Mammary epithelial cell (primary cell): Measurements from ENCODE around the gene PDGFB.

Source experiments
- EZH2 ChIP-seq: IDR thresholded peaks from 2 replicates; pipeline ENCODE4 v1.6.1; 2012; ENCODE audit warnings: low read length, inconsistent platforms, borderline replicate concordance
- TF ChIP-seq, protein P1 (sequence below), 2 donors: IDR thresholded peaks in 1 of 2; conservative IDR thresholded peaks in 1 of 2; 2 replicates each; pipeline ENCODE4 v1.5.1; 2011 to 2012; ENCODE audit warnings: inconsistent platforms in 2 of 2, low read length in 2 of 2, mild to moderate bottlenecking in 2 of 2, control low read depth in 1 of 2, low read depth in 1 of 2; ENCODE audit not compliant: insufficient read depth in 1 of 2; ENCODE audit errors: extremely low read depth in 1 of 2

DNA sequence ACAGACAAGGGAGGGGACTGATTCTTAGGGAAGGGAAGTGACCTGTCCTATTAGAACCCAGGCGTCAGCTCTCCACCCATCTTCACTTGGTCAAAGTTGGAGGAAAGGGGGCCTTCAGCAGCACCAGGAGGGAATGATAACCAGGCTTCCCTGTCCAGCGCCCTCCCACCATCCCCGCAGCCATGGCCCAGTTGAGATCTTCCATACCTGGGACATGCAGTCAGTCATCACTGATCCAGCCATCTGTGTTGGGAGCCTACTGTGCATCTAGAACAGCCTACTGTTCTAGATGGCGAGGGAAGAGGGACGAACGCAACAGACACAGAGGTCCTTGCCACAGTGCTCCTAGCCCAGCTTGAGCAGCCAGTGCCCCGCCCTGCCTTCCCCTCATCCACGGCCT, 40.6 kb downstream of the PDGFB start:
- TF ChIP-seq, protein P1, sequence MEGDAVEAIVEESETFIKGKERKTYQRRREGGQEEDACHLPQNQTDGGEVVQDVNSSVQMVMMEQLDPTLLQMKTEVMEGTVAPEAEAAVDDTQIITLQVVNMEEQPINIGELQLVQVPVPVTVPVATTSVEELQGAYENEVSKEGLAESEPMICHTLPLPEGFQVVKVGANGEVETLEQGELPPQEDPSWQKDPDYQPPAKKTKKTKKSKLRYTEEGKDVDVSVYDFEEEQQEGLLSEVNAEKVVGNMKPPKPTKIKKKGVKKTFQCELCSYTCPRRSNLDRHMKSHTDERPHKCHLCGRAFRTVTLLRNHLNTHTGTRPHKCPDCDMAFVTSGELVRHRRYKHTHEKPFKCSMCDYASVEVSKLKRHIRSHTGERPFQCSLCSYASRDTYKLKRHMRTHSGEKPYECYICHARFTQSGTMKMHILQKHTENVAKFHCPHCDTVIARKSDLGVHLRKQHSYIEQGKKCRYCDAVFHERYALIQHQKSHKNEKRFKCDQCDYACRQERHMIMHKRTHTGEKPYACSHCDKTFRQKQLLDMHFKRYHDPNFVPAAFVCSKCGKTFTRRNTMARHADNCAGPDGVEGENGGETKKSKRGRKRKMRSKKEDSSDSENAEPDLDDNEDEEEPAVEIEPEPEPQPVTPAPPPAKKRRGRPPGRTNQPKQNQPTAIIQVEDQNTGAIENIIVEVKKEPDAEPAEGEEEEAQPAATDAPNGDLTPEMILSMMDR (conservative IDR thresholded peaks at IDR 0.05 in 1 of 2, IDR thresholded peaks at IDR 0.05 in 1 of 2; ENCODE audit: extremely low read depth in 1 of 2, insufficient read depth in 1 of 2, low read depth in 1 of 2, low read length in 2 of 2) = no peak
- no peak for TF ChIP-seq EZH2
